HG03457 (cell line): ENCODE data around the gene TXNDC16.

Experiments used
- ATAC-seq: cut with Tn5 transposase; IDR thresholded peaks from one replicate; pipeline ENCODE4 v1.9.1; 2021; ENCODE audit warnings: moderate number of reproducible peaks; ENCODE audit not compliant: unreplicated experiment

The TXNDC16 gene

DNA sequence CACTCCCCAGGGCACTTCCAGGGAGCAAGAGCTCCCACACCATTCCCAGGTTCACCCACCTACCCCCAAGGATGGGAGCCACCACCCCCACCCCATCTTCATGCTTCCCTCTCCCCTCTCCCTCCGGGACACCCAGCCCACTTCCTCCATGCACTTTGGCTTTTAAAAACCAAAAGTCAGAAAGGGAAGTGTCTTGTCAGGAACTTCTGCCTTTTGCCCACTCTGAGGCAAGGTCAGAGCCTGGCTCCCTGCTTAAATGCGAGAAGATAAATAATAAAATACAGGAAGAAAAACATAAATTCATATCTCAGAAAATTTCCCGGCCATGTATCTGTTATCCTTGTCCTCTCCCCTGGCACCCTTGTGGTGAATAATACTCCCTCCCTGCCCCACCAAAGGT is 156.6 kb downstream of the TXNDC16 start:
- ATAC-seq: no peak

DNA sequence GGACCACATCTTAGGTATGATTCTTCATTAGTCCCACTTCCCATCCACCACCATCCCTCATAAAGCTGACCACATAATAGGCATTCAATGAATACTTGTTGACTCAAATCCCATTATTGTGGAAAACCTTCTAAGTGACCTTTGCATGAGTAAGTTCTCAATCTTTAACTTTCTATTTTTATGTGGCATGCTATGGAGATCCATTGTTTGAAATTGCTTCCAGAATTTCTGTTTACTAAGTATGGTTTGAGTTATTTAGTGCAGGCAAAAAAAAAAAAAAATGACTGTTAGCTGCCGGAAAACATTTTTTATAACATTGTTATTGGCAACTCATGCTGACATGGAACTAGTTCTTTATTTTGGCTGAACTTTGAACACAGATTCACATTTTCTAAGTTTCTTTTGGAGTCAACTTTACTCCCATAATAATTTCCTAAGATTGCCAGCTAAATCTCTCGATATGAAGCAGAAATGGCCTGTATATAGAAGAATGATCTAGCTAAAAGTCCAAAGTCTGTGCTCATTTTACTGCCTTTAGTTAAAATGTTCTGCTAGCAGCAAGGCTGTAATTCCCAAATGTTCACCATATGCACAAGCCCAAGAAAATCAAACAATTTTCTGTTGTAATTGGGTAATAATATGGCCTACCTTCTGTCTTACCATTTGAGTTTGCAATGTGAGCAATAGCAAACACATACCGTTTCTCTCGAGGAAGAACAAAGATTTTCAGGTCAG is 160.3 kb downstream of the TXNDC16 start:
- ATAC-seq: no peak
